HepG2 (cell line): ENCODE results near the gene P2RX2. TPM values are rescaled to one million over a fixed set of nuclear protein-coding genes. Genes with fewer than 3 reads are reported as not detected.

ENCODE experiments used
- ATAC-seq: fragments of 200-7000 bp; cut with Tn5 transposase; 3 replicates; pipeline ENCODE4 v1.9.1; 2020; ENCODE audit warnings: mild to moderate bottlenecking, moderate library complexity
- BruUV-seq: library from RNA; stranded (reverse); fragments of 400-500 nt; replicated peaks from 2 replicates; lab custom pipeline; 2021; lab: Mats Ljungman, UMichigan
- CTCF ChIA-PET: fragments of 300-600 bp; formaldehyde crosslinking; extraction: SDS; loops from one replicate; lab custom pipeline; 2021; ENCODE audit warnings: low total read pairs, inconsistent platforms, low intra/inter-chr PET ratio; lab: Yijun Ruan, JAX
- POLR2A ChIA-PET: fragments of 350-600 bp; sonication (Branson Sonifier 250); formaldehyde crosslinking; loops from one replicate; lab custom pipeline; 2020; ENCODE audit warnings: antibody characterized with exemption, inconsistent platforms; lab: Yijun Ruan, JAX
- DNase-seq: peaks from one replicate; pipeline ENCODE4 v3.0.0-alpha.2; 2015; ENCODE audit warnings: low spot score
- FAIRE-seq: peaks from 3 replicates; lab custom pipeline; 2011; peaks lifted over from hg19 to GRCh38; lab: Jason Lieb, UNC
- H2AFZ ChIP-seq: one replicate; pipeline ENCODE4 v1.6.1; 2011; ENCODE audit warnings: low read length, inconsistent platforms
- H3K27ac ChIP-seq: fragments of 300-600 bp; 3 replicates; pipeline ENCODE4 v1.8.0; 2011; ENCODE audit warnings: mixed run types, mild to moderate bottlenecking, mixed read lengths, low read length, inconsistent platforms; ENCODE audit not compliant: insufficient read depth; ENCODE audit errors: extremely low read length
- H3K27me3 ChIP-seq, 2 experiments: fragments of 200-600 bp in 1 of 2; 2 replicates in 1 of 2; 3 replicates in 1 of 2; pipeline versions ENCODE4 v1.6.0 to v1.8.0; 2011; ENCODE audit warnings: low read length in 2 of 2, mild to moderate bottlenecking in 2 of 2, moderate library complexity in 2 of 2, inconsistent platforms in 1 of 2; ENCODE audit not compliant: insufficient read depth in 2 of 2, control insufficient read depth in 1 of 2
- H3K36me3 ChIP-seq, 2 experiments: fragments of 200-600 bp in 1 of 2; replicated peaks in 1 of 2; 2 replicates in 1 of 2; 3 replicates in 1 of 2; pipeline versions ENCODE4 v1.5.1 to v1.8.0; 2011; ENCODE audit warnings: low read length in 2 of 2, inconsistent platforms in 1 of 2; ENCODE audit not compliant: insufficient read depth in 2 of 2, control insufficient read depth in 1 of 2
- H3K4me1 ChIP-seq: 2 replicates; pipeline ENCODE4 v1.5.1; 2012; ENCODE audit warnings: low read length, inconsistent platforms; ENCODE audit not compliant: insufficient read depth
- H3K4me2 ChIP-seq: 2 replicates; pipeline ENCODE4 v1.6.0; 2011; ENCODE audit warnings: low read depth, low read length, inconsistent platforms
- H3K4me3 ChIP-seq, 3 experiments: fragments of 200-600 bp in 1 of 3; sonication (generic), shearing (Covaris generic) in 1 of 3; replicated peaks in 1 of 3; 2 replicates each; pipeline ENCODE4 v1.5.1; 2011 to 2016; ENCODE audit warnings: low read length in 3 of 3, inconsistent platforms in 2 of 3, low read depth in 2 of 3, mild to moderate bottlenecking in 2 of 3, control low read depth in 1 of 3, mixed read lengths in 1 of 3; ENCODE audit not compliant: insufficient read depth in 1 of 3
- H3K79me2 ChIP-seq: one replicate; pipeline ENCODE4 v1.6.1; 2011; ENCODE audit warnings: low read length, inconsistent platforms; ENCODE audit not compliant: insufficient read depth
- H3K9ac ChIP-seq: 2 replicates; pipeline ENCODE4 v1.6.0; 2011; ENCODE audit warnings: mild to moderate bottlenecking, low read depth, low read length, inconsistent platforms; ENCODE audit not compliant: insufficient read depth
- H3K9me3 ChIP-seq: 2 replicates; pipeline ENCODE4 v1.5.1; 2012; ENCODE audit warnings: mild to moderate bottlenecking, low read length
- H4K20me1 ChIP-seq: 2 replicates; pipeline ENCODE4 v1.6.0; 2011; ENCODE audit warnings: inconsistent platforms, mild to moderate bottlenecking, low read length, moderate library complexity; ENCODE audit not compliant: insufficient read depth
- GFI1 ChIP-seq: sonication (generic); formaldehyde crosslinking; IDR thresholded peaks from 2 replicates; pipeline ENCODE4 v1.5.0; 2020; ENCODE audit warnings: missing genetic modification reagents, mild to moderate bottlenecking, borderline replicate concordance
- ZBTB25 ChIP-seq: IDR thresholded peaks from 2 replicates; pipeline ENCODE4 v1.6.1; 2018; ENCODE audit warnings: missing genetic modification reagents
- ZNF18 ChIP-seq: sonication (generic); formaldehyde crosslinking; IDR thresholded peaks from 2 replicates; pipeline ENCODE4 v1.8.0; 2022; ENCODE audit warnings: mild to moderate bottlenecking, missing genetic modification reagents; ENCODE audit not compliant: insufficient replicate concordance
- ZNF263 ChIP-seq: sonication (generic); formaldehyde crosslinking; IDR thresholded peaks from 2 replicates; pipeline ENCODE4 v1.4.0; 2020; ENCODE audit warnings: missing genetic modification reagents
- WGBS: methylation state at CpG from one replicate; pipeline ENCODE4 v1.1.6; 2017; ENCODE audit warnings: low lambda C conversion rate; 5-methylcytosine and 5-hydroxymethylcytosine counted together
- in situ Hi-C: cut with HindIII; loops from 2 replicates; pipeline ENCODE4 v1.10.0; 2017; ENCODE audit warnings: low pct_unique_long_range_greater_than_20kb; ENCODE audit not compliant: extremely low pct_ligation_motif_present
- intact Hi-C: fragments of 100-400 bp; cut with micrococcal nuclease; formaldehyde crosslinking; loops from one replicate; pipeline ENCODE4 v1.10.0; 2022; ENCODE audit not compliant: unreplicated experiment
- polyA plus RNA-seq, 8 experiments: library from polyadenylated mRNA; depleted of rRNA in 3 of 8; stranded (reverse) in 7 of 8; unstranded in 1 of 8; fragments of >200 nt; fragmentation: Illumina TruSeq in 4 of 8; extraction: Trizol in 4 of 8; gene quantifications; 2 replicates each; pipeline versions ENCODE4 v1.2.1 to v1.2.3, GENCODE V29; 2011 to 2016; ENCODE audit warnings: low read depth in 4 of 8, missing spikeins in 1 of 8, mixed read lengths in 1 of 8; ENCODE audit not compliant: insufficient read depth in 1 of 8
- total RNA-seq, 5 experiments: library from RNA; depleted of rRNA; stranded (reverse); fragments of >200 nt; fragmentation: Illumina TruSeq; extraction: Trizol; gene quantifications; 2 replicates each; pipeline ENCODE4 v1.2.3, GENCODE V29; 2016; ENCODE audit warnings: low read depth in 1 of 5

Gene P2RX2
- total and polyA plus RNA-seq, 2 of the 13 experiments (the other 11 are each of a cell fraction or from before 2014, with no cell fraction given) = not detected

- H3K36me3 ChIP-seq = peaks cover 35 to 77% of the 10 kb centered on the region in 2 experiments; a peak in 4 of 5 replicates
- no peak for DNase-seq
- H4K20me1 ChIP-seq = no peaks in the 10 kb centered on the region
- POLR2A ChIA-PET = no interaction called here
- no peaks in the 10 kb centered on the region for H3K79me2 ChIP-seq
- no peak overlapping the region for H3K27ac ChIP-seq
- H3K4me2 ChIP-seq = no peak overlapping the region
- FAIRE-seq = no peak
- 81% methylated on average over 12 of the region's 17 CpGs for WGBS
- BruUV-seq = no TSS peak
- no peaks in the 10 kb centered on the region for H3K9me3 ChIP-seq
- no peak for ATAC-seq
- intact Hi-C loops (no loop called here), in situ Hi-C loops (no loop called here)
- no peak overlapping the region for H3K9ac ChIP-seq
- no peak overlapping the region for H3K4me3 ChIP-seq
- no peak overlapping the region for H2AFZ ChIP-seq
- H3K27me3 ChIP-seq = no peaks in the 10 kb centered on the region
- TF ChIP-seq ZBTB25 (CRISPR knock-in tag) = no peak
- 0 out of 2 replicates have a peak, but pooled peaks have one; percentile 70 for TF ChIP-seq ZNF263 (CRISPR knock-in tag)
- no peak for TF ChIP-seq GFI1 (CRISPR knock-in tag)
- no peak for TF ChIP-seq ZNF18 (CRISPR knock-in tag)
- CTCF ChIA-PET = no interaction called here
- H3K4me1 ChIP-seq = no peaks in the 10 kb centered on the region
Measured at GRCh38 chr12:132632521-132633228, 14.1 kb downstream of the P2RX2 start.
